Measurements from ENCODE around the gene UMPS. TPM values are rescaled to one million over a fixed set of nuclear protein-coding genes. Genes with fewer than 3 reads are reported as not detected.
A peak's percentile ranks its signal among the peaks of the same experiment; 100 is the strongest.

The UMPS gene
- total and polyA plus RNA-seq, 2 experiments from 2014 or later = 44.1 to 48.8 TPM

DNA sequence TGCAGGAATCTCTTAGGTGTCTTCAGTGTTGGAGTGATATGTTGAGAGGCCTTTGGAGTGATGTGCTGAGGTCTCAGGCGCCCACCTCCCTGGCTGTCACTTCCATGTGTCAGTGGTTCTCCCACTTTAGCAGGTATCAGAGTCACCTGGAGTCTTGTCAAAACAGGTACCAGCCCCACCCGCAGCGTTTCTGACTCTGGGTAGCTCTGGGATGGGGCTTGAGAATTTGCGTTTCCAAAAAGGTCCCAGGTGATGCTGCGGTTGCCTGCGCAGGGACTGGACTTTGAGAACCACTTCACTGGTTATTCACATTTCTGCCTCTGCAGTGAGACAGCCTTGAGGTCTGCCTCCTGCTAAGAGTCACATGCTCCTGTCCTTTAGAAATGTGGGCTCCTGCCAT, 15.5 kb downstream of the UMPS start (continued):
- TF ChIP-seq, protein P1, sequence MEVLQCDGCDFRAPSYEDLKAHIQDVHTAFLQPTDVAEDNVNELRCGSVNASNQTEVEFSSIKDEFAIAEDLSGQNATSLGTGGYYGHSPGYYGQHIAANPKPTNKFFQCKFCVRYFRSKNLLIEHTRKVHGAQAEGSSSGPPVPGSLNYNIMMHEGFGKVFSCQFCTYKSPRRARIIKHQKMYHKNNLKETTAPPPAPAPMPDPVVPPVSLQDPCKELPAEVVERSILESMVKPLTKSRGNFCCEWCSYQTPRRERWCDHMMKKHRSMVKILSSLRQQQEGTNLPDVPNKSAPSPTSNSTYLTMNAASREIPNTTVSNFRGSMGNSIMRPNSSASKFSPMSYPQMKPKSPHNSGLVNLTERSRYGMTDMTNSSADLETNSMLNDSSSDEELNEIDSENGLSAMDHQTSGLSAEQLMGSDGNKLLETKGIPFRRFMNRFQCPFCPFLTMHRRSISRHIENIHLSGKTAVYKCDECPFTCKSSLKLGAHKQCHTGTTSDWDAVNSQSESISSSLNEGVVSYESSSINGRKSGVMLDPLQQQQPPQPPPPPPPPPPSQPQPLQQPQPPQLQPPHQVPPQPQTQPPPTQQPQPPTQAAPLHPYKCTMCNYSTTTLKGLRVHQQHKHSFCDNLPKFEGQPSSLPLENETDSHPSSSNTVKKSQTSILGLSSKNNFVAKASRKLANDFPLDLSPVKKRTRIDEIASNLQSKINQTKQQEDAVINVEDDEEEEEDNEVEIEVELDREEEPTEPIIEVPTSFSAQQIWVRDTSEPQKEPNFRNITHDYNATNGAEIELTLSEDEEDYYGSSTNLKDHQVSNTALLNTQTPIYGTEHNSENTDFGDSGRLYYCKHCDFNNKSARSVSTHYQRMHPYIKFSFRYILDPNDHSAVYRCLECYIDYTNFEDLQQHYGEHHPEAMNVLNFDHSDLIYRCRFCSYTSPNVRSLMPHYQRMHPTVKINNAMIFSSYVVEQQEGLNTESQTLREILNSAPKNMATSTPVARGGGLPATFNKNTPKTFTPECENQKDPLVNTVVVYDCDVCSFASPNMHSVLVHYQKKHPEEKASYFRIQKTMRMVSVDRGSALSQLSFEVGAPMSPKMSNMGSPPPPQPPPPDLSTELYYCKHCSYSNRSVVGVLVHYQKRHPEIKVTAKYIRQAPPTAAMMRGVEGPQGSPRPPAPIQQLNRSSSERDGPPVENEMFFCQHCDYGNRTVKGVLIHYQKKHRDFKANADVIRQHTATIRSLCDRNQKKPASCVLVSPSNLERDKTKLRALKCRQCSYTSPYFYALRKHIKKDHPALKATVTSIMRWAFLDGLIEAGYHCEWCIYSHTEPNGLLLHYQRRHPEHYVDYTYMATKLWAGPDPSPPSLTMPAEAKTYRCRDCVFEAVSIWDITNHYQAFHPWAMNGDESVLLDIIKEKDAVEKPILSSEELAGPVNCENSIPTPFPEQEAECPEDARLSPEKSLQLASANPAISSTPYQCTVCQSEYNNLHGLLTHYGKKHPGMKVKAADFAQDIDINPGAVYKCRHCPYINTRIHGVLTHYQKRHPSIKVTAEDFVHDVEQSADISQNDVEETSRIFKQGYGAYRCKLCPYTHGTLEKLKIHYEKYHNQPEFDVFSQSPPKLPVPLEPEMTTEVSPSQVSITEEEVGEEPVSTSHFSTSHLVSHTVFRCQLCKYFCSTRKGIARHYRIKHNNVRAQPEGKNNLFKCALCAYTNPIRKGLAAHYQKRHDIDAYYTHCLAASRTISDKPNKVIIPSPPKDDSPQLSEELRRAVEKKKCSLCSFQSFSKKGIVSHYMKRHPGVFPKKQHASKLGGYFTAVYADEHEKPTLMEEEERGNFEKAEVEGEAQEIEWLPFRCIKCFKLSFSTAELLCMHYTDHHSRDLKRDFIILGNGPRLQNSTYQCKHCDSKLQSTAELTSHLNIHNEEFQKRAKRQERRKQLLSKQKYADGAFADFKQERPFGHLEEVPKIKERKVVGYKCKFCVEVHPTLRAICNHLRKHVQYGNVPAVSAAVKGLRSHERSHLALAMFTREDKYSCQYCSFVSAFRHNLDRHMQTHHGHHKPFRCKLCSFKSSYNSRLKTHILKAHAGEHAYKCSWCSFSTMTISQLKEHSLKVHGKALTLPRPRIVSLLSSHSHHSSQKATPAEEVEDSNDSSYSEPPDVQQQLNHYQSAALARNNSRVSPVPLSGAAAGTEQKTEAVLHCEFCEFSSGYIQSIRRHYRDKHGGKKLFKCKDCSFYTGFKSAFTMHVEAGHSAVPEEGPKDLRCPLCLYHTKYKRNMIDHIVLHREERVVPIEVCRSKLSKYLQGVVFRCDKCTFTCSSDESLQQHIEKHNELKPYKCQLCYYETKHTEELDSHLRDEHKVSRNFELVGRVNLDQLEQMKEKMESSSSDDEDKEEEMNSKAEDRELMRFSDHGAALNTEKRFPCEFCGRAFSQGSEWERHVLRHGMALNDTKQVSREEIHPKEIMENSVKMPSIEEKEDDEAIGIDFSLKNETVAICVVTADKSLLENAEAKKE (CRISPR knock-in tag; IDR thresholded peaks at IDR 0.05) = no peak

DNA sequence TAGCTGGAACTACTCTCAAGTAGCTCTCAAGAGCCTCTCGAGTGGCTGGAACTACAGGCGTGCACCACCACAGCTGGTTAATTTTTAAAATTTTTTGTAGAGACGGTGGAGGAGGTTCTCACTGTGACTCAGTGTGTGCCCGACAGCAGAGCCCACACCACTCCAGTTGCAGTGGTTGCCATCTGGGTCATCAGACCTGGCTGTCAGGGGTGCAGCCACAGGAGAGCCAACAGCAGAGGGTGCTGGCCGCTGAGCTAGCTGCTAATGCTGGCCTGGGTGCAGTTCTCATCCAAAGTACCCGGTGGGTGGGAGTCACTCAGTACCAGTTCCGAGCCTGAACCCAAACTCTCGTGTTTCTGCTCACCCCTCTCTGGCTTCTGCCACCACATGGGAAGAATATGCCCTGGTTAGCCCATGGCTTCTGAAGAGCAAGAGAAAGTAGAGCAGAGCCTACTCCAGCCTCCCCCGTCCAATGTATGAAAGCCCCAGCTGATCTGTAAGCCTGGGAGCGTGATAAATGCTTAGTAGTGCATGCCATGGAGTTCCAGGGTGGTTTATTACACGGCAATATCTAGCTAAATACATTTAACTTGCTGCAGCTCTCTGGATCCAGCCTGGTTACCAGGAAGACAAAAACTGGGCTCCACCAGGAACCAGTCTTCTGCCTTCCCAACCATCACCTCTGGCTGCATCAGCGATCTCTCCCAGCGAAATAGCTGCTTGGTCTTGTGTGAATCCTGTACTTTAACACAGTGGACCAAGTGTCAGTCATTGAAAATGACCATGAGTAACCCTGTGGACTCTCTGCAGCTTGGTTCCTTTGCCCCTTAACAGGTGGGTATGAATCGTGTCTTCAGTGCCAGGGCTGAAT, 17.1 kb downstream of the UMPS start:
- Mint-ChIP-seq H3K27me3 (ENCODE audit: insufficient read depth, low read depth, poor library complexity) (peaks cover 11% of the 10 kb centered on the region), H3K4me3 (no peak overlapping the region), H3K36me3 (ENCODE audit: low read depth) (peaks cover 60% of the 10 kb centered on the region), H3K4me1 (peaks cover 11% of the 10 kb centered on the region), H3K9me3 (peaks cover 16% of the 10 kb centered on the region; the same call in 2 of the 3 replicates), H3K27ac (no peak overlapping the region)
- H3K4me1 ChIP-seq (ENCODE audit: insufficient read depth) = peaks cover 6% of the 10 kb centered on the region
- no peaks in the 10 kb centered on the region for H3K27me3 ChIP-seq (ENCODE audit: insufficient read depth)
- no peak overlapping the region for H3K4me2 ChIP-seq
- peaks cover 25% of the 10 kb centered on the region for H3K36me3 ChIP-seq (ENCODE audit: insufficient read depth)
- H3F3A ChIP-seq (replicated peaks; ENCODE audit: low read depth) = peaks cover 11% of the 10 kb centered on the region
- no peak overlapping the region for H3K27ac ChIP-seq (ENCODE audit: low read depth)
- no peaks in the 10 kb centered on the region for H3K79me2 ChIP-seq (replicated peaks; ENCODE audit: insufficient read depth)
- TF ChIP-seq, protein P2, sequence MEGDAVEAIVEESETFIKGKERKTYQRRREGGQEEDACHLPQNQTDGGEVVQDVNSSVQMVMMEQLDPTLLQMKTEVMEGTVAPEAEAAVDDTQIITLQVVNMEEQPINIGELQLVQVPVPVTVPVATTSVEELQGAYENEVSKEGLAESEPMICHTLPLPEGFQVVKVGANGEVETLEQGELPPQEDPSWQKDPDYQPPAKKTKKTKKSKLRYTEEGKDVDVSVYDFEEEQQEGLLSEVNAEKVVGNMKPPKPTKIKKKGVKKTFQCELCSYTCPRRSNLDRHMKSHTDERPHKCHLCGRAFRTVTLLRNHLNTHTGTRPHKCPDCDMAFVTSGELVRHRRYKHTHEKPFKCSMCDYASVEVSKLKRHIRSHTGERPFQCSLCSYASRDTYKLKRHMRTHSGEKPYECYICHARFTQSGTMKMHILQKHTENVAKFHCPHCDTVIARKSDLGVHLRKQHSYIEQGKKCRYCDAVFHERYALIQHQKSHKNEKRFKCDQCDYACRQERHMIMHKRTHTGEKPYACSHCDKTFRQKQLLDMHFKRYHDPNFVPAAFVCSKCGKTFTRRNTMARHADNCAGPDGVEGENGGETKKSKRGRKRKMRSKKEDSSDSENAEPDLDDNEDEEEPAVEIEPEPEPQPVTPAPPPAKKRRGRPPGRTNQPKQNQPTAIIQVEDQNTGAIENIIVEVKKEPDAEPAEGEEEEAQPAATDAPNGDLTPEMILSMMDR (conservative IDR thresholded peaks at IDR 0.05; ENCODE audit: low read depth in 2 of 2) = peak in 1 of 2 experiments; percentile 43; a peak in 2 of 4 replicates
- no peak for TF ChIP-seq EZH2phosphoT487 (IDR thresholded peaks at IDR 0.05; ENCODE audit: unreplicated experiment)
- no peak overlapping the region for H3K4me3 ChIP-seq
- no peak overlapping the region for H2AFZ ChIP-seq
- H3K9me2 ChIP-seq (ENCODE audit: insufficient read depth) = peaks cover 3% of the 10 kb centered on the region; the same call in 1 of the 2 replicates
- peak; percentile 45 for ATAC-seq
- no peak for DNase-seq (ENCODE audit: low spot score)
- H4K20me1 ChIP-seq (replicated peaks; ENCODE audit: insufficient read depth) = peaks cover 4% of the 10 kb centered on the region; the same call in 1 of the 2 replicates

All from GM23338 (cell line).